ENCODE measurements around the gene MANBA.

The MANBA gene

DNA sequence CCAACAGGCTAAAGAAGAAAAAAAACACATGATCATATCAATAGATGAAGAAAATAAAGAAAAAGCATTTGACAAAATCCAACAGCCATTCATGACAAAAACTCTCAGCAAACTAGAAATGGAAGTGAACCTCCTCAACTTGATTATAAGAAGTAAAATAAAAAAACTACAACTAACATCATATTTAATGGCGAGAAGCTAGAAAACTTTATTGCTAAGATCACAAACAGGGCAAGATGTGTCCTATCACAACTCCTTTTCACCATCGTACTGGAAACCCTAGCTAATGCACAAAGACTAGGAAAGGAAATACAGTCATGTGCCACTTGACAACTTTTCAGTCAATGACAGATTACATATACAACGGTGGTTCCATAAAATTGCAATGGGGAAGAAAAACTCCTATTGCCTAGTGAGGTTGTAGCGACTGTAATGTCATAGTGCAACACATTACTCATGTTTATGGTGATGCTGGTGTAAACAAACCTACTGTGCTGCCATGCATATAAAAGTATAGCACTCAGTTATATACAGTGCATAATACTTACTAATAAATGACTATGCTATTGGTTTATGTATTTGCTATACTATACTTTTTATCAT is 12.1 kb upstream of the MANBA start:
- TF ChIP-seq PAX5 (IDR thresholded peaks at IDR 0.05; ENCODE audit: insufficient read depth, low read length, severe bottlenecking), result no peak
- no peak for TF ChIP-seq TAF1 (IDR thresholded peaks at IDR 0.05; ENCODE audit: low read depth, low read length)
- no peak for TF ChIP-seq POLR2A (IDR thresholded peaks at IDR 0.05; ENCODE audit: low read depth, low read length)
- no peak for FAIRE-seq
- no peak for DNase-seq (ENCODE audit: insufficient read length, low spot score)

DNA sequence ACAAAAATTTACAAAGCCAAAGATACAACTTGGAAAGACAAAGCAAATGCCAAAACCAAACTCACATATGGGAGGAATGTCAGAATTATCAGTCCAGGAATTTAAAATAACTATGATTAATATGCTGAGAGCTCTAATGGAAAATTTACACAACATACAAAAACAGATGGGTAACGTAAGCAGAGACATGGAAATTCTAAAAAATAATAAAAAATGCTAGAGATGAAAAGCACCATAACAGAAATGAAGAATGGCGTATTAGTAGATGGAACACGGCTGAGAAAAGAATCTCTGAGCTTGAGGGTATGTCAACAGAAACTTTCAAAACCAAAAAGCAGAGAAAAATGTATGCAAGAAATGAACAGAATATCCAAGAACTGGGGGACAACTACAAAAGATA is 4.1 kb upstream of the MANBA start:
- TF ChIP-seq PAX5 (IDR thresholded peaks at IDR 0.05; ENCODE audit: insufficient read depth, low read length, severe bottlenecking), result no peak
- TF ChIP-seq TAF1 (IDR thresholded peaks at IDR 0.05; ENCODE audit: low read depth, low read length), result no peak
- no peak for TF ChIP-seq POLR2AphosphoS5 (IDR thresholded peaks at IDR 0.05; ENCODE audit: low read depth, low read length)
- no peak for TF ChIP-seq POLR2A (IDR thresholded peaks at IDR 0.05; ENCODE audit: low read depth, low read length)
- no peak for TF ChIP-seq SPI1 (IDR thresholded peaks at IDR 0.05; ENCODE audit: low read depth, low read length)
- no peak for DNase-seq (ENCODE audit: insufficient read length, low spot score)
- FAIRE-seq, result no peak

DNA sequence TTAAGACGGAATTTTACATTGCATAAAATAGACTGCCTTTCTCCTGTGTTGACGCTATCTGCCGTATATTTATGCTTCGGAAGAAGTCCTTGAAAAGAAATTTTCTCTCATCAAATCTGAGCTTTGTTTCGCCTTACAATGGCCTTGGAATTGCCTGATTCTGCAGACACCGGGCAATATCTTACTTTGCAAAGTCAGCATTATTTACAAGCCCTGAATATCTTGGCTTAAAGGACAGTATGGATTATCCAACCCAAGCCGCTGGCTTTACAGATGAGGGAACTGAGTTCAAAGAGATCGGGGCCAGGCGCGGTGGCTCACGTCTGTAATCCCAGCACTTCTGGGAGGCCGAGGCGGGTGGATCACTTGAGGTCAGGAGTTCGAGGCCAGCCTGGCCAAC is 1.1 kb upstream of the MANBA start:
- DNase-seq (ENCODE audit: insufficient read length, low spot score) (no peak), FAIRE-seq (no peak)
- TF ChIP-seq SPI1 (IDR thresholded peaks at IDR 0.05; ENCODE audit: low read depth, low read length) (no peak), POLR2AphosphoS5 (IDR thresholded peaks at IDR 0.05; ENCODE audit: low read depth, low read length) (no peak), POLR2A (IDR thresholded peaks at IDR 0.05; ENCODE audit: low read depth, low read length) (no peak), PAX5 (IDR thresholded peaks at IDR 0.05; ENCODE audit: insufficient read depth, low read length, severe bottlenecking) (no peak), POU2F2 (IDR thresholded peaks at IDR 0.05; ENCODE audit: low read depth, low read length) (no peak), TAF1 (IDR thresholded peaks at IDR 0.05; ENCODE audit: low read depth, low read length) (no peak)

GRCh38 chr4:102761296-102761701 is 531 bp upstream of the MANBA start:
- peak; percentile 11 for DNase-seq (ENCODE audit: insufficient read length, low spot score)
- no peak for FAIRE-seq
- TF ChIP-seq SPI1 (IDR thresholded peaks at IDR 0.05; ENCODE audit: low read depth, low read length) (0 out of 2 replicates have a peak, but pooled peaks have one; percentile 1), POU2F2 (IDR thresholded peaks at IDR 0.05; ENCODE audit: low read depth, low read length) (no peak)

GRCh38 chr4:102759831-102760644 is 730 bp downstream of the MANBA start:
- DNase-seq (ENCODE audit: insufficient read length, low spot score) (peak; percentile 41), FAIRE-seq (no peak)
- TF ChIP-seq PAX5 (IDR thresholded peaks at IDR 0.05; ENCODE audit: insufficient read depth, low read length, severe bottlenecking) (no peak), POU2F2 (IDR thresholded peaks at IDR 0.05; ENCODE audit: low read depth, low read length) (peak; percentile 48; the same call in 1 of the 2 replicates), TAF1 (IDR thresholded peaks at IDR 0.05; ENCODE audit: low read depth, low read length) (no peak; the same call in 1 of the 2 replicates), SPI1 (IDR thresholded peaks at IDR 0.05; ENCODE audit: low read depth, low read length) (0 out of 2 replicates have a peak, but pooled peaks have one; percentile 35), POLR2A (IDR thresholded peaks at IDR 0.05; ENCODE audit: low read depth, low read length) (no peak)

GRCh38 chr4:102758241-102759160 is 2.3 kb downstream of the MANBA start:
- TF ChIP-seq POU2F2 (IDR thresholded peaks at IDR 0.05; ENCODE audit: low read depth, low read length) (no peak), POLR2A (IDR thresholded peaks at IDR 0.05; ENCODE audit: low read depth, low read length) (no peak), TAF1 (IDR thresholded peaks at IDR 0.05; ENCODE audit: low read depth, low read length) (no peak), PAX5 (IDR thresholded peaks at IDR 0.05; ENCODE audit: insufficient read depth, low read length, severe bottlenecking) (no peak), POLR2AphosphoS5 (IDR thresholded peaks at IDR 0.05; ENCODE audit: low read depth, low read length) (no peak), SPI1 (IDR thresholded peaks at IDR 0.05; ENCODE audit: low read depth, low read length) (no peak)
- no peak for FAIRE-seq
- no peak for DNase-seq (ENCODE audit: insufficient read length, low spot score)

GRCh38 chr4:102757681-102758080 is 3.1 kb downstream of the MANBA start:
- DNase-seq (ENCODE audit: insufficient read length, low spot score) (no peak), FAIRE-seq (peak; percentile 9)
- TF ChIP-seq TAF1 (IDR thresholded peaks at IDR 0.05; ENCODE audit: low read depth, low read length), result no peak
- no peak for TF ChIP-seq PAX5 (IDR thresholded peaks at IDR 0.05; ENCODE audit: insufficient read depth, low read length, severe bottlenecking)
- TF ChIP-seq SPI1 (IDR thresholded peaks at IDR 0.05; ENCODE audit: low read depth, low read length), result no peak
- TF ChIP-seq POLR2AphosphoS5 (IDR thresholded peaks at IDR 0.05; ENCODE audit: low read depth, low read length), result no peak
- no peak for TF ChIP-seq POU2F2 (IDR thresholded peaks at IDR 0.05; ENCODE audit: low read depth, low read length)
- TF ChIP-seq POLR2A (IDR thresholded peaks at IDR 0.05; ENCODE audit: low read depth, low read length), result no peak

- TF ChIP-seq PAX5 (IDR thresholded peaks at IDR 0.05; ENCODE audit: insufficient read depth, low read length, severe bottlenecking) (no peak), TAF1 (IDR thresholded peaks at IDR 0.05; ENCODE audit: low read depth, low read length) (no peak), POU2F2 (IDR thresholded peaks at IDR 0.05; ENCODE audit: low read depth, low read length) (no peak), SPI1 (IDR thresholded peaks at IDR 0.05; ENCODE audit: low read depth, low read length) (no peak), POLR2AphosphoS5 (IDR thresholded peaks at IDR 0.05; ENCODE audit: low read depth, low read length) (no peak), POLR2A (IDR thresholded peaks at IDR 0.05; ENCODE audit: low read depth, low read length) (no peak)
- DNase-seq (ENCODE audit: insufficient read length, low spot score) (no peak), FAIRE-seq (no peak)
Observed at GRCh38 chr4:102754044-102754443, 6.7 kb downstream of the MANBA start.

DNA sequence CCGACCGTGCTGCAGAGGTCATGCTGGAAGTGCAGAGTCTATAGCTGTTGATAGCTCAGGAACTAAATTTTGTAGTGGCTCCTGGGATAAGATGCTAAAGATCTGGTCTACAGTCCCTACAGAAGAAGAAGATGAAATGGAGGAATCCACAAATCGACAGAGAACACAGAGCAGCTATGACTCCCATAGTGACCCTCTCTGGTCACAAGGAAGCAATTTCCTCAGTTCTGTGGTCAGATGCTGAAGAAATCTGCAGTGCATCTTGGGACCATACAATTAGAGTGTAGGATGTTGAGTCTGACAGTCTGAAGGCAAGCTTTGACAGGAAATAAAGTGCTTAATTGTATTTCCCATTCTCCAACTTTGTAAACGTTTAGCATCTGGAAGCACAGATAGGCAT is 8.8 kb downstream of the MANBA start:
- no peak for TF ChIP-seq POLR2A (IDR thresholded peaks at IDR 0.05; ENCODE audit: low read depth, low read length)
- TF ChIP-seq PAX5 (IDR thresholded peaks at IDR 0.05; ENCODE audit: insufficient read depth, low read length, severe bottlenecking), result no peak
- no peak for TF ChIP-seq SPI1 (IDR thresholded peaks at IDR 0.05; ENCODE audit: low read depth, low read length)
- TF ChIP-seq POU2F2 (IDR thresholded peaks at IDR 0.05; ENCODE audit: low read depth, low read length), result no peak
- no peak for TF ChIP-seq TAF1 (IDR thresholded peaks at IDR 0.05; ENCODE audit: low read depth, low read length)
- TF ChIP-seq POLR2AphosphoS5 (IDR thresholded peaks at IDR 0.05; ENCODE audit: low read depth, low read length), result no peak
- peak; percentile 51 for FAIRE-seq

More for the DNA sequence above, 8.8 kb downstream of the MANBA start:
- DNase-seq (ENCODE audit: insufficient read length, low spot score), result no peak
